Gastroesophageal sphincter (tissue), 3 donors: ENCODE data around the gene ATP10A.

Experiments used
- CTCF ChIP-seq, 4 experiments: fragments of 200-600 bp in 2 of 4; fragments of 450-650 bp in 2 of 4; sonication (generic) in 1 of 4; IDR thresholded peaks; one replicate each; pipeline ENCODE4 v1.5.1; 2017 to 2019; ENCODE audit warnings: antibody characterized with exemption in 4 of 4, mild to moderate bottlenecking in 2 of 4, moderate library complexity in 2 of 4
- POLR2A ChIP-seq, 2 donors: fragments of 450-650 bp; IDR thresholded peaks; one replicate each; pipeline ENCODE4 v1.6.1; 2017; ENCODE audit warnings: antibody characterized with exemption in 2 of 2, mild to moderate bottlenecking in 2 of 2, moderate library complexity in 1 of 2
- POLR2AphosphoS5 ChIP-seq: sonication (generic); formaldehyde crosslinking; IDR thresholded peaks from one replicate; pipeline ENCODE4 v1.6.1; 2017; ENCODE audit warnings: antibody characterized with exemption

DNA sequence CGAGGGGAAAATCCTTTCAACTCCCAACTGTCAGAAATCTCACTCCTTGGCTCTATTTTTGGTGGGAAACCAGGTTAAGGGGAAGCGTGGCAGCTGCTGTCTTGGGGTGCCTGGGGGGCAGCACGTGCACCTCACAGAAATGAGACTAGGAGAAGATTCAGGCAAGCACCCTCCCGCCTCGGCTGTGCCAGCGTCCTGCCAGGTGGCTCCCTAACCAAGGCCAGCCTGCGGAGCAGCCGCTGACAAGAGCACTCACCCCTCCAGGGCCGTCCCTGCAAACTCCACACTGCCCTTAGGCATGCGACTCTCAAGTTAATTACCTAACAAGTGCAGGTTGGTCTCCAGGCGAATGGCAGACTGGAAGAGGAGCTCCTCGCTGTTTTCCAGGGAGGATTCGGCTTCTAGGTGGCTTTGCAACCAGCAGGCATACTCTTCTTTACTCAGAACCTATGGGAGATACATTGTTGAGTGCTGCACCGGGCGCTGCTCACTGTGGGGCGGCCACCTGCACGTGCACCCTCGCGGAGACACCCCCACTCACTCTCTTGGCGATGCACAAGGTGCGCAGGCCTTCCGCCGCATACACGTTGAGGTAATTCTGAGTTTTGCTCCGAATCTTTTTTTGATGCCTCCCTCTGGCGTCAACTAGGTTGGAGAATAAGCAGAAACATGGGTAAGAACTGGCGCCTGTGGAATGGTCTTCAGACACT is 155.3 kb downstream of the ATP10A start:
- no peak for TF ChIP-seq POLR2A (IDR thresholded peaks at IDR 0.05)
- TF ChIP-seq CTCF (IDR thresholded peaks at IDR 0.05), result no peak
- TF ChIP-seq POLR2AphosphoS5, result no peak
